ENCODE measurements around the gene LARGE1. TPM values are rescaled to one million over a fixed set of nuclear protein-coding genes. Genes with fewer than 3 reads are reported as not detected.

The LARGE1 gene
- total and polyA plus RNA-seq, 2 of the 4 experiments (the other 2 are of a cell fraction), result 6.2 to 12.4 TPM

DNA sequence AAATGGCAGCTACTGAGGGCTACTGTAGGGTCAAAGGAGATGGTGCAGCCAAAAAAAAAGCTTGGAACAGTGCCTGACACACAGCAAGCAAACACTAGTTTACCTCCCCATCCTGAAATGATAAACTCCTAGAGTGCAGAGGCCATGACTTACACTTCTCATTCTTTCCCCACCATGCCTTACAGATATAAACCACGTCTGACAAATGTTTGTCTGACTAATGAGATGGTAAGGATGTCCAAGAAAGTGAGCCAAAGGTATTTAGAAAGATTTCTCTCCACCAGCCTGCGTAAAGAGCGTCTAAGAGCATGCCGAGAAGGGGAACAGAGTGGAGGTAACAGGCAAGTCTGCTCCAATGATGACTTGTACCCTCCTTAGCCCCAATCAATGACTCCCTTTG, 99.0 kb downstream of the LARGE1 start:
- no peak overlapping the region for H3K4ac ChIP-seq (ENCODE audit: low read depth, low read length)
- DNase-seq (no peak), ATAC-seq (ENCODE audit: low read depth) (peak; percentile 27; the same call in 1 of the 2 replicates)
- H3K79me1 ChIP-seq (ENCODE audit: low read depth in 1 of 2, low read length in 2 of 2), result peaks cover 8 to 38% of the 10 kb centered on the region in 2 experiments; a peak in 3 of 4 replicates
- no peak overlapping the region for H3K18ac ChIP-seq (ENCODE audit: low read depth, low read length)
- H4K8ac ChIP-seq (ENCODE audit: low read depth in 2 of 2, low read length in 2 of 2), result no peak overlapping the region
- H2AK5ac ChIP-seq (ENCODE audit: low read depth, low read length), result no peak overlapping the region
- 0 out of 2 replicates have a peak, but pooled peaks cover 6% of the 10 kb centered on the region for H4K20me1 ChIP-seq (ENCODE audit: insufficient read depth, low read length)
- H3K9me3 ChIP-seq (ENCODE audit: control insufficient read depth, insufficient read depth, low read length), result no peaks in the 10 kb centered on the region
- intact Hi-C loops (cut with micrococcal nuclease) (no loop called here), in situ Hi-C loops (cut with MboI; ENCODE audit: low sequenced_read_pairs) (no loop called here), dilution Hi-C loops (cut with HindIII; ENCODE audit: low sequenced_read_pairs, unreplicated experiment) (no loop called here)
- H2BK5ac ChIP-seq (ENCODE audit: low read depth, low read length, poor library complexity, severe bottlenecking), result no peak overlapping the region
- no peak overlapping the region for H3K56ac ChIP-seq (ENCODE audit: extremely low read depth, insufficient read depth, low read length)
- TF ChIP-seq MXI1 (IDR thresholded peaks at IDR 0.05; ENCODE audit: borderline replicate concordance, low read depth, low read length), result no peak
- no peak for TF ChIP-seq MAZ (IDR thresholded peaks at IDR 0.05; ENCODE audit: borderline replicate concordance, low read depth, low read length)
- TF ChIP-seq CHD1 (IDR thresholded peaks at IDR 0.05; ENCODE audit: low read depth, low read length), result no peak
- TF ChIP-seq BHLHE40 (IDR thresholded peaks at IDR 0.05; ENCODE audit: low read depth, low read length), result no peak
- no peak for TF ChIP-seq NFE2L2 (IDR thresholded peaks at IDR 0.05; ENCODE audit: low read depth, low read length)
- TF ChIP-seq RCOR1 (IDR thresholded peaks at IDR 0.05; ENCODE audit: insufficient replicate concordance, low read length), result no peak
- no peak for TF ChIP-seq POLR2A (IDR thresholded peaks at IDR 0.05; ENCODE audit: low read depth, low read length)
- TF ChIP-seq, protein P1, sequence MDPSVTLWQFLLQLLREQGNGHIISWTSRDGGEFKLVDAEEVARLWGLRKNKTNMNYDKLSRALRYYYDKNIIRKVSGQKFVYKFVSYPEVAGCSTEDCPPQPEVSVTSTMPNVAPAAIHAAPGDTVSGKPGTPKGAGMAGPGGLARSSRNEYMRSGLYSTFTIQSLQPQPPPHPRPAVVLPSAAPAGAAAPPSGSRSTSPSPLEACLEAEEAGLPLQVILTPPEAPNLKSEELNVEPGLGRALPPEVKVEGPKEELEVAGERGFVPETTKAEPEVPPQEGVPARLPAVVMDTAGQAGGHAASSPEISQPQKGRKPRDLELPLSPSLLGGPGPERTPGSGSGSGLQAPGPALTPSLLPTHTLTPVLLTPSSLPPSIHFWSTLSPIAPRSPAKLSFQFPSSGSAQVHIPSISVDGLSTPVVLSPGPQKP (IDR thresholded peaks at IDR 0.05; ENCODE audit: borderline replicate concordance, low read depth, low read length), result no peak
- TF ChIP-seq RFX5 (IDR thresholded peaks at IDR 0.05; ENCODE audit: low read depth, low read length), result no peak
- TF ChIP-seq RAD21 (IDR thresholded peaks at IDR 0.05; ENCODE audit: low read length), result no peak
- TF ChIP-seq MAFK (IDR thresholded peaks at IDR 0.05; ENCODE audit: low read depth, low read length), result no peak
- TF ChIP-seq, protein P2, sequence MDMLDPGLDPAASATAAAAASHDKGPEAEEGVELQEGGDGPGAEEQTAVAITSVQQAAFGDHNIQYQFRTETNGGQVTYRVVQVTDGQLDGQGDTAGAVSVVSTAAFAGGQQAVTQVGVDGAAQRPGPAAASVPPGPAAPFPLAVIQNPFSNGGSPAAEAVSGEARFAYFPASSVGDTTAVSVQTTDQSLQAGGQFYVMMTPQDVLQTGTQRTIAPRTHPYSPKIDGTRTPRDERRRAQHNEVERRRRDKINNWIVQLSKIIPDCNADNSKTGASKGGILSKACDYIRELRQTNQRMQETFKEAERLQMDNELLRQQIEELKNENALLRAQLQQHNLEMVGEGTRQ (IDR thresholded peaks at IDR 0.05; ENCODE audit: low read depth, low read length), result no peak
- TF ChIP-seq, protein P3, sequence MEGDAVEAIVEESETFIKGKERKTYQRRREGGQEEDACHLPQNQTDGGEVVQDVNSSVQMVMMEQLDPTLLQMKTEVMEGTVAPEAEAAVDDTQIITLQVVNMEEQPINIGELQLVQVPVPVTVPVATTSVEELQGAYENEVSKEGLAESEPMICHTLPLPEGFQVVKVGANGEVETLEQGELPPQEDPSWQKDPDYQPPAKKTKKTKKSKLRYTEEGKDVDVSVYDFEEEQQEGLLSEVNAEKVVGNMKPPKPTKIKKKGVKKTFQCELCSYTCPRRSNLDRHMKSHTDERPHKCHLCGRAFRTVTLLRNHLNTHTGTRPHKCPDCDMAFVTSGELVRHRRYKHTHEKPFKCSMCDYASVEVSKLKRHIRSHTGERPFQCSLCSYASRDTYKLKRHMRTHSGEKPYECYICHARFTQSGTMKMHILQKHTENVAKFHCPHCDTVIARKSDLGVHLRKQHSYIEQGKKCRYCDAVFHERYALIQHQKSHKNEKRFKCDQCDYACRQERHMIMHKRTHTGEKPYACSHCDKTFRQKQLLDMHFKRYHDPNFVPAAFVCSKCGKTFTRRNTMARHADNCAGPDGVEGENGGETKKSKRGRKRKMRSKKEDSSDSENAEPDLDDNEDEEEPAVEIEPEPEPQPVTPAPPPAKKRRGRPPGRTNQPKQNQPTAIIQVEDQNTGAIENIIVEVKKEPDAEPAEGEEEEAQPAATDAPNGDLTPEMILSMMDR (conservative IDR thresholded peaks at IDR 0.05; ENCODE audit: low read depth, low read length), result no peak
- no peak for TF ChIP-seq SMC3 (IDR thresholded peaks at IDR 0.05; ENCODE audit: low read depth, low read length)
- peak overlapping the region; percentile 12; the same call in 1 of the 2 replicates for H3K4me2 ChIP-seq (ENCODE audit: low read depth, low read length)
- H3K27me3 ChIP-seq (ENCODE audit: control insufficient read depth, insufficient read depth, low read length), result no peaks in the 10 kb centered on the region
- peaks cover 14% of the 10 kb centered on the region for H3K9me1 ChIP-seq (ENCODE audit: insufficient read depth, low read length)
- no peak overlapping the region for H2AFZ ChIP-seq (replicated peaks; ENCODE audit: low read length, poor library complexity)
- H2BK15ac ChIP-seq (ENCODE audit: low read depth, low read length), result no peak overlapping the region
- H3K27ac ChIP-seq (ENCODE audit: insufficient read depth, low read length), result no peak overlapping the region
- POLR2A ChIA-PET (ENCODE audit: unreplicated experiment), result no interaction called here
- H3K9ac ChIP-seq (ENCODE audit: low read depth, low read length), result no peak overlapping the region
- CTCF ChIA-PET, result interaction anchor here (1.2 kb wide), 1 partner anchor 10 kb away, joined by 3 read pairs; no protein-coding TSS in a partner anchor
- WGBS, 2 experiments (ENCODE audit: extremely low coverage in 2 of 2, insufficient read length in 1 of 2), result no CpG with 5 or more reads among the region's 4 CpGs
- H4K5ac ChIP-seq (ENCODE audit: low read depth, low read length), result no peak overlapping the region
- H3K4me3 ChIP-seq (ENCODE audit: insufficient read depth, low read depth, low read length), result no peak overlapping the region
- no peaks in the 10 kb centered on the region for H3K4me1 ChIP-seq (ENCODE audit: control insufficient read depth, insufficient read depth, low read length)
- no peak overlapping the region for H4K91ac ChIP-seq (ENCODE audit: insufficient read depth, low read depth, low read length)
- no peaks in the 10 kb centered on the region for H3K36me3 ChIP-seq (ENCODE audit: control insufficient read depth, insufficient read depth, low read length)
- H3K14ac ChIP-seq (replicated peaks; ENCODE audit: low read depth, low read length), result no peak overlapping the region
- no peak overlapping the region for H3K23ac ChIP-seq (ENCODE audit: low read depth, low read length)
- no peak overlapping the region for H2AK9ac ChIP-seq (replicated peaks; ENCODE audit: low read depth, low read length, poor library complexity)
- H2BK20ac ChIP-seq (ENCODE audit: low read depth, low read length), result peak overlapping the region; percentile 21; the same call in 1 of the 2 replicates
- no TSS peak for BruUV-seq (replicated peaks)
- H2BK120ac ChIP-seq (ENCODE audit: low read depth, low read length), result no peak overlapping the region

Measured in IMR-90 (cell line).